GM19351 (cell line): ENCODE data around the gene LRRTM2.
"Not testable (repeated sequence)": the region's sequence is repeated elsewhere in the genome, so short reads cannot be mapped to it uniquely, and the experiment has no call there.

ENCODE experiments used
- ATAC-seq: cut with Tn5 transposase; IDR thresholded peaks from one replicate; pipeline ENCODE4 v1.9.1; 2021; ENCODE audit warnings: mild to moderate bottlenecking, moderate library complexity; ENCODE audit not compliant: unreplicated experiment

Gene LRRTM2

GRCh38 chr5:138874771-138875551 lies at the start of gene LRRTM2:
TSS of gene LRRTM2 (minus strand) at chr5:138875335. CDS start at chr5:138874911, 424 bp downstream.
- ATAC-seq = no peak

GRCh38 chr5:138922494-138922893 lies 47.4 kb upstream of the LRRTM2 start:
- peak; percentile 54 for ATAC-seq

- ATAC-seq = not testable (repeated sequence)
Observed at GRCh38 chr5:138921362-138921761, 46.2 kb upstream of the LRRTM2 start.

- no peak for ATAC-seq
Observed at GRCh38 chr5:138920181-138920580, 45.0 kb upstream of the LRRTM2 start.

- no peak for ATAC-seq
Observed at GRCh38 chr5:138918686-138919085, 43.6 kb upstream of the LRRTM2 start.

- no peak for ATAC-seq
Observed at GRCh38 chr5:138914338-138914737, 39.2 kb upstream of the LRRTM2 start.

- no peak for ATAC-seq
Observed at GRCh38 chr5:138913773-138914172, 38.6 kb upstream of the LRRTM2 start.

- no peak for ATAC-seq
Observed at GRCh38 chr5:138912093-138912492, 37.0 kb upstream of the LRRTM2 start.

GRCh38 chr5:138911441-138911840 lies 36.3 kb upstream of the LRRTM2 start:
- ATAC-seq = no peak

- no peak for ATAC-seq
Observed at GRCh38 chr5:138910546-138911185, 35.5 kb upstream of the LRRTM2 start.

- ATAC-seq = no peak
Observed at GRCh38 chr5:138909734-138910133, 34.6 kb upstream of the LRRTM2 start.

GRCh38 chr5:138905541-138905940 lies 30.4 kb upstream of the LRRTM2 start:
- no peak for ATAC-seq

GRCh38 chr5:138903130-138903775 lies 28.1 kb upstream of the LRRTM2 start:
- no peak for ATAC-seq

- no peak for ATAC-seq
Observed at GRCh38 chr5:138901716-138902115, 26.6 kb upstream of the LRRTM2 start.

- no peak for ATAC-seq
Observed at GRCh38 chr5:138900281-138900965, 25.3 kb upstream of the LRRTM2 start.

- no peak for ATAC-seq
Observed at GRCh38 chr5:138898742-138899141, 23.6 kb upstream of the LRRTM2 start.

GRCh38 chr5:138898299-138898698 lies 23.2 kb upstream of the LRRTM2 start:
- no peak for ATAC-seq

- no peak for ATAC-seq
Observed at GRCh38 chr5:138895918-138896317, 20.8 kb upstream of the LRRTM2 start.

- no peak for ATAC-seq
Observed at GRCh38 chr5:138890644-138891043, 15.5 kb upstream of the LRRTM2 start.

- no peak for ATAC-seq
Observed at GRCh38 chr5:138889994-138890393, 14.9 kb upstream of the LRRTM2 start.

- no peak for ATAC-seq
Observed at GRCh38 chr5:138884554-138884953, 9.4 kb upstream of the LRRTM2 start.
